ENCODE measurements around the gene NSRP1. TPM values are rescaled to one million over a fixed set of nuclear protein-coding genes. Genes with fewer than 3 reads are reported as not detected.

NSRP1 gene
- total and polyA plus RNA-seq, 2 of the 8 experiments (the other 6 are each of a cell fraction or from before 2014, with no cell fraction given): 6.1 to 22.4 TPM

- WGBS, 2 experiments (ENCODE audit: extremely low coverage in 1 of 2, insufficient coverage in 1 of 2, insufficient read length in 1 of 2, insufficient replicate concordance in 2 of 2, low coverage in 1 of 2, low lambda C conversion rate in 2 of 2, missing lambda C conversion rate in 1 of 2): 89% methylated on average over 3 of the region's 3 CpGs; no CpG with 5 or more reads in 1 of the 2 experiments
Measured at GRCh38 chr17:30228011-30228410, 111.4 kb downstream of the NSRP1 start.

More at GRCh38 chr17:30228011-30228410, 111.4 kb downstream of the NSRP1 start:
- Histone ChIP-seq H3K27me3 (replicated peaks in 1 of 4; ENCODE audit: control insufficient read depth in 3 of 4, extremely low read depth in 1 of 4, insufficient read depth in 3 of 4, low read length in 3 of 4) (peaks cover 0 to 6% (median 2%) of the 10 kb centered on the region in 4 experiments; a peak in 4 of 7 replicates), H2BK15ac (ENCODE audit: low read length) (no peak overlapping the region), H2BK120ac (replicated peaks; ENCODE audit: low read depth, low read length) (no peak overlapping the region), H4K91ac (replicated peaks; ENCODE audit: insufficient read length, low read length) (no peak overlapping the region), H3K9me3 (ENCODE audit: insufficient read depth in 2 of 2, low read depth in 1 of 2, low read length in 1 of 2) (no peaks in the 10 kb centered on the region), H2BK12ac (ENCODE audit: low read depth, low read length) (no peak overlapping the region), H3K36me3 (ENCODE audit: control insufficient read depth in 2 of 4, insufficient read depth in 4 of 4, low read length in 3 of 4) (no peaks in the 10 kb centered on the region), H3K23me2 (ENCODE audit: low read depth, low read length) (no peaks in the 10 kb centered on the region), H3K27ac (ENCODE audit: low read depth, low read length) (no peak overlapping the region), H3K23ac (ENCODE audit: insufficient read length) (no peak overlapping the region), H3K14ac (ENCODE audit: insufficient read length) (no peak overlapping the region), H3K4me2 (ENCODE audit: insufficient read depth in 1 of 2, low read depth in 2 of 2, low read length in 2 of 2) (no peak overlapping the region), H3K56ac (replicated peaks; ENCODE audit: insufficient read length, low read depth, low read length) (no peak overlapping the region), H4K20me1 (replicated peaks in 1 of 2; ENCODE audit: control insufficient read depth in 1 of 2, insufficient read depth in 2 of 2, low read length in 2 of 2) (no peaks in the 10 kb centered on the region), H3K9ac (replicated peaks in 1 of 4; ENCODE audit: extremely low read depth in 1 of 4, low read depth in 3 of 4, low read length in 3 of 4) (no peak overlapping the region), H3K4me1 (replicated peaks in 1 of 4; ENCODE audit: control insufficient read depth in 3 of 4, insufficient read depth in 4 of 4, low read length in 3 of 4) (0 out of 7 replicates have a peak, but pooled peaks cover 0 to 2% (median 0%) of the 10 kb centered on the region in 4 experiments), H2BK5ac (ENCODE audit: low read depth, low read length) (no peak overlapping the region), H4K5ac (ENCODE audit: insufficient read length, low read depth, low read length) (no peak overlapping the region), H3K4me3 (ENCODE audit: extremely low read depth in 1 of 4, insufficient read depth in 2 of 4, low read depth in 3 of 4, low read length in 4 of 4) (no peak overlapping the region), H3K79me1 (ENCODE audit: low read depth, low read length) (no peaks in the 10 kb centered on the region), H2AFZ (ENCODE audit: low read length) (no peak overlapping the region), H3K4ac (replicated peaks; ENCODE audit: insufficient read length, low read depth, low read length) (no peak overlapping the region), H3K18ac (ENCODE audit: extremely low read depth, low read length) (no peak overlapping the region), H2AK5ac (ENCODE audit: low read depth, low read length) (no peak overlapping the region), H4K8ac (ENCODE audit: extremely low read depth, insufficient read depth, low read length) (no peak overlapping the region), H2BK20ac (ENCODE audit: low read length) (no peak overlapping the region), H3K79me2 (ENCODE audit: control insufficient read depth in 1 of 2, insufficient read depth in 2 of 2, low read length in 2 of 2) (no peaks in the 10 kb centered on the region)
- no peak for DNase-seq (ENCODE audit: low read depth in 1 of 2, low spot score in 2 of 2)
- ChIA-PET CTCF (ENCODE audit: partially characterized antibody) (no interaction called here), POLR2A (ENCODE audit: partially characterized antibody) (no interaction called here)
- no peak for TF ChIP-seq EGR1 (IDR thresholded peaks at IDR 0.05; ENCODE audit: borderline replicate concordance, low read depth, low read length)
- FAIRE-seq: no peak
